Bone marrow (tissue), 2 donors: ENCODE data around the gene ARHGAP15.

Source experiments
- DNase-seq, 2 donors: peaks; one replicate each; lab custom pipeline; 2025; lab: John Stamatoyannopoulos, UW

Gene ARHGAP15

GRCh38 chr2:143169105-143169504 lies 39.9 kb downstream of the ARHGAP15 start:
- no peak for DNase-seq

DNA sequence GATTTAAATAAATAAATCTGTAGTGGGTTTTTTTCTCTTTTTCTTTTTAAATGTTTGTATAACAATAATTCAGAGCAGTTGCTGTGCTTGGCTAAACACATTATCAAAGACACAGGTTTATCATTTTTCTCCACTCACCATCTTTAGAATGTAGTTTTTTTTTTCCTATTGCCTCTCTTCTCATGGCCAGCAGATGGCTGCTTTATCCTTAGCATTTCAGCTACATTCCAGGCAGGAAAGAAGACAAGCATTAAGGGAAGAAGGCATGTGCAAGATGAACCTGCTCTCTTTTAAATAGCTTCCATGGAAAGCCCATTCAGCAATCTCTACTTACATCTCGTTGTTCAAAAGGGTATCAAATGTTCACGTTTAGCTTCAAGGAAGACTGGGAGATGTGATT lies 42.6 kb downstream of the ARHGAP15 start:
- no peak for DNase-seq

GRCh38 chr2:143175438-143175837 lies 46.2 kb downstream of the ARHGAP15 start:
- no peak for DNase-seq

GRCh38 chr2:143176606-143177005 lies 47.4 kb downstream of the ARHGAP15 start:
- DNase-seq: no peak

DNA sequence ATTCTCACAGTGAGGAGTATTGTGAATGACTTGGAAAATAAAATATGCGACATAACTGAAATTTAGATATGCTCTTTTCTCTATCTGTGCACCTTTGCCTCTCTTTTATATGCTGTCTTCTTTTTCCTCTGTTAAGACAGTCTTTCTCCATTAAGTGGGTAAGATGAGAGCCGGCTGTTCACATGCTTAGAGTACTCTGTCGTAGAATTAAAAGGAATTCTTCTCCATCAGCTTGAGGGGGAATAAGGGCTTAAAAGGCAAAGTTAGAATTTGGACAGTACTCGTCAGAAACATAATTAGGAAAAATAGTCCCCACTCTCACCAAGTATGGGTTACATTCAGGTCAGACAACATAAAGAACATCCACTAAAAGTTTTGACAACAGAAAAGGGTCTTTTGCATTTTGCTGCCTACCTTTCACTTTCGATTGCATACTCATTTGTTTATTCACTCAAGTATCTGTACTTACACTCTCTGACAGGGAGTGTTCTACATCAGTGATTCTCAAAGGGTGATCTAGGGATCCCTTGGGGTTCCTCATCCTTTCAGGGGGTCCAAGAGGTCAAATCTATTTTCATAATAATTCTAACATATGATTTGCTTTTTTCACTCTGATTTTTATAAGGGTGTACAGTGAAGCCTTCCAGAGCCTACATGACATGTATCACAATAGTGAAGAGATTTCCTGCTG lies 48.0 kb downstream of the ARHGAP15 start:
- DNase-seq: no peak

DNA sequence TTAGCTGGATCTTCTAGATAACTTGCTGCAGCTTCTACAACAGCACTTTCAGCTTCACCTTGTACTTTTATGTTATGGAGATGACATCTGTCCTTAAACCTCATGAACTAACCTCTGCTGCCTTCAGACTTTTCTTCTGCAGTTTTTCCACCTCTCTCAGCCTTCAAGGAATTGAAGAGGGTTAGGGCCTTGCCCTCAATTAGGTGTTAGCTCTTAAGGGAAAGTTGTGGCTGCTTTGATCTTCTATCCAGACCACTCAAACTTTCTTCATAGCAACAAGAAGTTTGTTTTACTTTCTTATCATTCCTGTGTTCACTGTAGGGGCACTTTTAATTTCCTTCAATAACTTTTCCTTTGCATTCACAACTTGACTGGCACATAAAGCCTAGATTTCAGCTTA lies 52.3 kb downstream of the ARHGAP15 start:
- no peak for DNase-seq

GRCh38 chr2:143182649-143183048 lies 53.4 kb downstream of the ARHGAP15 start:
- no peak for DNase-seq

- DNase-seq: no peak
Measured at GRCh38 chr2:143183804-143184463, 54.7 kb downstream of the ARHGAP15 start.

DNA sequence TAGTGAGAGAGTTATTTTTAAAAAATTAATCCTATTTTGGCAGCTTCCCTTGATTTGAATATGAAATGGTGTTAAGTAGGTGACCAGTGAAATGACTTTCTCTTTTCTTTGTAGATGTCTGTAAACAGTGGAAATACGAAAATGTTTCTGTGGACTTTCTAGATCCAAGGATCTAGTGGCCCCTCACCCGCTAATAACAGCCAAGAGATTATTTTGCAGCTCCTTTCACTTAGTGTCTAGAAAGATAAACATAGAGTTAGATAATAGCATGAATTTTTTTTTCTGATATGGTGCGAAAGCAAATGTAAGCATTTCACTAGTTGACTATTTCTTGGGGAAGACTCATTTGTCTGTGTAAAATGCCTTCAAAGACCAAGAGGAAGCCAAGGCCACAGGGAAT lies 57.7 kb downstream of the ARHGAP15 start:
- no peak for DNase-seq

- no peak for DNase-seq
Measured at GRCh38 chr2:143190431-143190830, 61.2 kb downstream of the ARHGAP15 start.

DNA sequence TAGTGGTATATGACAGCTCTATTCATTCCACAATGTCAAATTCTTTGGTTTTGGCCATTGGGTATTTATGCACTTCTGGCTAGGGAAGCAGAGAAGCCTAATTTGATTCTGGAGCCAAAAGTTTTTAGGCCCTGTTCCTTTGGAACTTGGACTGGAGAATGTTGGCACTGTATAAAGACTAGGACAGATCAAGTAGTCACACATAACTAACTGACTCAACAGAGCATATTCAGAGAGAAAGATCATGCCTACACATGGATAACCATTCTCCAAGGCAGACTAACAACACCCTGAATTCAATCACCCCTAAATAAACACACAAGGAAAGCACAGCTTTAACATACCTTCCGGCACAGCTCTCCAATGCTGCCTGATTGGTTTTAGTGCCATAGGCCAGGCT lies 62.9 kb downstream of the ARHGAP15 start:
- DNase-seq: no peak

GRCh38 chr2:143192716-143193115 lies 63.5 kb downstream of the ARHGAP15 start:
- DNase-seq: no peak

DNA sequence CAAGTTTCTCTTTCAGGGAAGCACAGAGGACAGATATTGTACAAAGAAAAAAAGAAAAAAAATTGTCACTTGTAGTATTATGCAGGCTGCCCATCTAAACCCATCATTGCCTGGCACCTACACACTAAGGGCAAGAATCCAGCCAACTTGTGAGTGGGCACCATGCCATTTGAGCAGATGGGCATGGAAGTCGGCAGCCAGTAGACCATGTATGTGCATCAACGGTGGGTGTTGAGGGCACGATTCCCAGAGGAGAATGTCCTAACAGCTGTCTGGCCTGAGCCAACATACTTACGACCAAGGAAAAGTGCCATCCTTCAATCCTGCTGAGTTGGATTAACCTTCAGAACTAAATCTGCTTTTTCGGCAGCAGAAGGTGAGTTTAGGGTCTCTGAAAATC lies 63.9 kb downstream of the ARHGAP15 start:
- no peak for DNase-seq

GRCh38 chr2:143195511-143195910 lies 66.3 kb downstream of the ARHGAP15 start:
- DNase-seq: no peak

DNA sequence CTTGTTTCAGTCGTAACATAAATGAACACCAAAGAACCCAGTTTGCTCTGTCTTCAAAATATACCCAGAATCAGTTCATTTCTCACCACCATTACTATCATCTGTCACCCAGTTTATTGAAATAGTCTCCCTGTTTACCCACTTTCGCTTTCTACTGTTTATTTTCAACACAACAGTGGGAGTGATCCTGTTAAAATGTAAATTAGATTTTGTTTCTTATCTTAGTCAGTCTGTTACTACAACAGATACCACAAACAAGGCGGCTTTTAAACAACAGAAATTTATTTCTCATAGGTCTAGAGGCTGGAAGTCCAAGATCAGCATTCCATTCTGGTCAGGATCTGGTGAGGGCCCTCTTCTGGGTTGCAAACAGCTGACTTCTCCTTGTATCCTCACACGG lies 74.8 kb downstream of the ARHGAP15 start:
- DNase-seq: no peak

DNA sequence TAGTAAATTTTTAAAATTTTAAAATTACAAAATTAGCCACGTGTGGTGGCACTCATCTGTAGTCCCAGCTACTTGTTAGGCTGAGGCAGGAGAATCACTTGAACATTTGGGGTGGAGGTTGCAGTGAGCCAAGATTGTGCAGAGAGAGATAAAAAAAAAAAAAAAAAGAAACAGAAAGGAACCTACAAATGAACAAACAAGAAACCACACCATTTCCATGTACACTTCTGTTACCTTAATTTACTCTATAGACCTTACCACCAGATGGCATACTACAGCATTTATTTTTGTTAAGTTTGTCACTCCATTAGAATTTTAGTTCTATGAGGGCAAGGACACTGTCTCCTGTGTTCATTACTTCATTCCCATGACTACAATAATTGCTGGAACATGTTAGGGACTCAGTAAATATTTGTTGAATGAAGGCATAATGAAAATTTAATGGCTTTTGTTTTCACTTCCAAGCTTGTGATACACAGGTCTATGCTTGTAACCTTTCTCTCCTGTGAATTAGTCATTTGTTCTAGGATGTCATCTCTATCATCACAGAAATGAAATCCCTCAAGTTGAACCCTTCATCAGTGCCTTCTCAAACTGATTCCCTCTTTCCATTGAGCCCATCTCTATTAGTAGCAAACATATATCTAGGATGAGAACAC lies 76.0 kb downstream of the ARHGAP15 start:
- peak in 1 of 2 donors; percentile 33 for DNase-seq

DNA sequence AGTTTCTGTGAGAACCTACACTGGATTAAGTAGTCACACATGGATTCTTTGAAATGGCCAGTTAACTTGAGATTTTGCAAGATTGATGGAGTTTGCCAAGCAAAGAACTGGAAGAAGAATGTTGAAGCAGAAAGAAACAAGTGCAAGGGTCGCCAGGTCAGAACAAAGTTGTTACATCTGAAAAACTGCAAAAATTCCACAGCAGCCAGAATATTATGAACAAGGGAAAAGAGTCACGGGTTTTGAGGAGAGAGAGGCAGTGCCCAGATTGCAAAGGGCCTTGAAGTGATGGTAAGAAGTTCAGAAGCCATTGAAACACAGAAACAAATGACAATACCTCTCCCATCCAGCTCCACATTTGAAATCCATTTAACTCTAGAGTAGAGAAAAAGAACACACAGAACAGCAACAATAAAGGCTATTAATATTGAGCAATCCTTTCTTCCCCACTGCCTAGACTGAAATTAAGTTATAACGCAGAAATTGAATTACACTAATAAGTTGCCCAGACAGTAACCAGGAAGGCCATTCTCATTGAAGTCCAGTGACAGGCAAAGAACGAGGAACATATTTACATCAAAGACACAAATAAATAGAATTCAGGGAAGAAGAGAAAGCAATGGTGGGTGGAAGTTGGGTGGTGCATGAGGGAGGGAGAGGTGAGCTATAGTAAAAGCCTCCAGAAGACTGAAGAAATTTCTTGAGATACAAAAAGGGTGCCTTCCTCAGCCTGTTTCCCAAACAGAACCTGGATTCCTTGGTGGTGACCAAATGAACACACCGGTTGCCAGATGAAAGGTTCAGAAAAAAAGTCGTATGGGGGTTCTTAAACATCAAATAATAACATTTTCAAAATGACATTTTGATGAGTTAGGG lies 80.6 kb downstream of the ARHGAP15 start:
- no peak for DNase-seq

GRCh38 chr2:143210446-143210819 lies 81.2 kb downstream of the ARHGAP15 start:
- DNase-seq: no peak

DNA sequence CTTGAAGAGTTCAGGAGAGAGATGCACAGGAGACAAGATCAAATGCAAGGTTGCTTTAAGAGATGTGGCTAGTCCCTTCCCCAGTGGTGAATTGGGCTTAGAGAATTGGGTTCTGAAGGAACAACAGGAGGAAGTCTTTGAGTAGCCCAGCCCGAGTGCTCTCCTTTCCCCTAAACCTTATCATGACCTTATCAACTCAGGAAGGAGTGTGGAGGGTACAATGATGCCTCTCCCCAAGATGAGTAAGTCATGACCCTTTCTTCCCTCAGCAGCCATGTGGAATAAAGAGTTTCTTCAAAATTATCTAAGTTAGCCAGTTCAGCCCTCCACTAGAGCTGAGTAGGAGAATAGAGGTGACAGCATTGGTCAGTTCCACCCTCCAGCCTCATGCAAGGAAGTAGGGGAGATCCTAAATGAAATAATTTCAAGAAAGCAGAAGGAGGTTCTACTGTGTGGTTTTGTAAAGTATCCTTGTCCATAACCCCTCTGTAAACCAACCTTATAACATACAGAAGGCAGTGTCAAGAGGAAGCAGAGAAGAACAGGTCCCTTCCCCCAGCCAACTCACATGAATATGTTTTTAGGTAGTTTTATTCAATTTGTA lies 88.4 kb downstream of the ARHGAP15 start:
- peak in 1 of 2 donors; percentile 44 for DNase-seq

DNA sequence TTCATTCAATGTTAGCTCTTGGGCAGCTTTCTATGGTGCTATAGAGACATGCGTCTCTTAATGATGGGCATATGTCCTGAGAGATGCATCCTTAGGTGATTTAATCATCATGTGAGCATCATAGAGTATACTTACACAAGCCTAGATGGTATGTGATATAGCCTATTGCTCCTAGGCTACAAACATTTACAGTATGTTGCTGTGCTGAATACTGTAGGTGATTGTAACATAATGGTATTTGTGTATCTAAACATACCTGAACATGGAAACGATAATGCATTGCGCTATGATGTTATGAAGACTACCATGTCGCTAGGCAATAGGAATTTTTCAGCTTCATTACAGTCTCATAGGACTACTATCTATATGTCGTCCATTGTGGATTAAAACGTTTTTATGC lies 89.4 kb downstream of the ARHGAP15 start:
- DNase-seq: no peak

DNA sequence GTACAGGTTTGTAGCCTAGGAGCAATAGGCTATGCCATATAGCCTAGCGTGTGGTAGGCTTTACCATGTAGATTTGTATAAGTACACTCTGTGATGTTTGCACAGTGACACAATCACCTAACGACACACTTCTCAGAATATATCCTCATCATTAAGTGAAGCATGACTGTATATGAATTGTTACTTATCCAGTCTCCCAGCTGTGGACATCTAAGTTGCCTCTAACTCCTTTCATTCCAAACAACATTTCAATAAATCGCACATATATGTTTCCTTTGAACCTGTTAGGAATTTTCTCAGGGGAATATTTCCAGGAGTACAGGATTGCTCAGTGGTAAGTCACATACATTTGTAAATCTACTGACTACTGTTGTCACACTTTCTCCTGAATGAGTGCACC lies 90.0 kb downstream of the ARHGAP15 start:
- no peak for DNase-seq

- no peak for DNase-seq
Measured at GRCh38 chr2:143223556-143223955, 94.3 kb downstream of the ARHGAP15 start.
